Vagina (tissue), 2 donors: Measurements from ENCODE around the gene GYS1. TPM values are rescaled to one million over a fixed set of nuclear protein-coding genes. Genes with fewer than 3 reads are reported as not detected.
A peak's percentile ranks its signal among the peaks of the same experiment; 100 is the strongest.

Experiments used
- DNase-seq, 2 donors: peaks; one replicate each; pipeline ENCODE4 v3.0.0-alpha.2; 2017; ENCODE audit errors: extremely low spot score in 2 of 2
- H3K27ac ChIP-seq: fragments of 200-600 bp; sonication (generic); one replicate; pipeline ENCODE4 v1.5.1; 2019
- H3K27me3 ChIP-seq: fragments of 200-600 bp; sonication (generic); one replicate; pipeline ENCODE4 v1.5.1; 2019
- H3K36me3 ChIP-seq, 2 donors: fragments of 200-600 bp; sonication (generic); one replicate each; pipeline ENCODE4 v1.5.1; 2017 to 2019
- H3K4me1 ChIP-seq: fragments of 200-600 bp; sonication (generic); one replicate; pipeline ENCODE4 v1.5.1; 2019
- H3K4me3 ChIP-seq, 2 donors: fragments of 200-600 bp; sonication (generic); 1 replicate in 1 of 2; 2 replicates in 1 of 2; pipeline ENCODE4 v1.5.1; 2016 to 2019
- H3K9me3 ChIP-seq: fragments of 200-600 bp; sonication (generic); one replicate; pipeline ENCODE4 v1.5.1; 2019
- POLR2A ChIP-seq, 2 donors: fragments of 450-650 bp; IDR thresholded peaks; one replicate each; pipeline ENCODE4 v1.6.1; 2017; ENCODE audit warnings: antibody characterized with exemption in 2 of 2, mild to moderate bottlenecking in 2 of 2, moderate library complexity in 2 of 2
- POLR2AphosphoS5 ChIP-seq, 2 donors: sonication (generic); formaldehyde crosslinking; IDR thresholded peaks; one replicate each; pipeline ENCODE4 v1.9.0; 2017; ENCODE audit warnings: antibody characterized with exemption in 2 of 2, mild to moderate bottlenecking in 2 of 2, low read depth in 1 of 2; ENCODE audit not compliant: insufficient read depth in 1 of 2
- intact Hi-C: fragments of 100-400 bp; cut with DNase I; formaldehyde crosslinking; loops from one replicate; pipeline ENCODE4 v1.15.1; 2023
- total RNA-seq: library from RNA; depleted of rRNA; stranded (reverse); fragments of >200 nt; gene quantifications from one replicate; pipeline ENCODE4 v1.2.3, GENCODE V29; 2016
- TF ChIP-seq, protein P1 (sequence below), 3 experiments: fragments of 450-650 bp in 2 of 3; fragments of 200-600 bp in 1 of 3; sonication (generic) in 1 of 3; IDR thresholded peaks; one replicate each; pipeline ENCODE4 v1.5.1; 2017 to 2019; ENCODE audit warnings: antibody characterized with exemption in 3 of 3, mild to moderate bottlenecking in 2 of 3, moderate library complexity in 2 of 3

GYS1 gene
- total RNA-seq, 1 donor from 2014 or later = 32.2 TPM

DNA sequence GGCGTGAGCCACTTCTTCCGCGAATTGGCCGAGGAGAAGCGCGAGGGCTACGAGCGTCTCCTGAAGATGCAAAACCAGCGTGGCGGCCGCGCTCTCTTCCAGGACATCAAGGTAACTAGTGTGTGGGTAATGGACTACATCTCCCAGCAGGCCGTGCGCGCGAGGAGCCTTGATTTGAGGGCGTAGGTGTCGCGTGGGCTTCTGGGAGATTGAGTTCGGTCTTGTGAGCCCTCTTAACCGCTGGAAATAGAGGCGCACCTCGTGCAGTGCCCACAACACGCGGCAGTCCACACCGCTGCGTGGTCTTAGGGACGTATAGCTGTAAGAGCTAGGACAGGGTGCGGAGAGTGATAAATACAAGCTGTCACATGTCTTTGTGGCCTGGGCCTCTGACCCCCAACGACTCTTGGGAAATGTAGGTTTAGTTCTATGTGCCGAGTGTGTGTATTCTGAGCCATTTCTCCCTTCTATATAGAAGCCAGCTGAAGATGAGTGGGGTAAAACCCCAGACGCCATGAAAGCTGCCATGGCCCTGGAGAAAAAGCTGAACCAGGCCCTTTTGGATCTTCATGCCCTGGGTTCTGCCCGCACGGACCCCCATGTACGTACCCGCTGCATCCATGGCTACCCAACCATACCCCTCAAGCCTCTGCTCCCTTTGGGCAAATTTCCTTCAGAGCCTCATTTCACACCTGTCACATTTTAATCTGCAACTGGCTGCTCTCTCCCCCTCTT is 27.1 kb downstream of the GYS1 start:
- H3K27ac ChIP-seq = peak overlapping the region; percentile 96
- H3K4me3 ChIP-seq = peak overlapping the region; percentile 72 to 87
- TF ChIP-seq POLR2AphosphoS5 (IDR thresholded peaks at IDR 0.05; ENCODE audit: insufficient read depth in 1 of 2, low read depth in 1 of 2) (peak in 1 of 2 donors; percentile 86), POLR2A (IDR thresholded peaks at IDR 0.05) (no peak)
- peaks cover 49% of the 10 kb centered on the region for H3K4me1 ChIP-seq
- H3K27me3 ChIP-seq = no peaks in the 10 kb centered on the region
- no peaks in the 10 kb centered on the region for H3K9me3 ChIP-seq
- H3K36me3 ChIP-seq = peaks cover 0 to 30% of the 10 kb centered on the region in 2 donors
- intact Hi-C loops = loop anchor here (10.0 kb wide), 2 partner anchors 91 to 331 kb away; partner anchors contain the start of genes DBP and PPP1R15A
- no peak for DNase-seq

DNA sequence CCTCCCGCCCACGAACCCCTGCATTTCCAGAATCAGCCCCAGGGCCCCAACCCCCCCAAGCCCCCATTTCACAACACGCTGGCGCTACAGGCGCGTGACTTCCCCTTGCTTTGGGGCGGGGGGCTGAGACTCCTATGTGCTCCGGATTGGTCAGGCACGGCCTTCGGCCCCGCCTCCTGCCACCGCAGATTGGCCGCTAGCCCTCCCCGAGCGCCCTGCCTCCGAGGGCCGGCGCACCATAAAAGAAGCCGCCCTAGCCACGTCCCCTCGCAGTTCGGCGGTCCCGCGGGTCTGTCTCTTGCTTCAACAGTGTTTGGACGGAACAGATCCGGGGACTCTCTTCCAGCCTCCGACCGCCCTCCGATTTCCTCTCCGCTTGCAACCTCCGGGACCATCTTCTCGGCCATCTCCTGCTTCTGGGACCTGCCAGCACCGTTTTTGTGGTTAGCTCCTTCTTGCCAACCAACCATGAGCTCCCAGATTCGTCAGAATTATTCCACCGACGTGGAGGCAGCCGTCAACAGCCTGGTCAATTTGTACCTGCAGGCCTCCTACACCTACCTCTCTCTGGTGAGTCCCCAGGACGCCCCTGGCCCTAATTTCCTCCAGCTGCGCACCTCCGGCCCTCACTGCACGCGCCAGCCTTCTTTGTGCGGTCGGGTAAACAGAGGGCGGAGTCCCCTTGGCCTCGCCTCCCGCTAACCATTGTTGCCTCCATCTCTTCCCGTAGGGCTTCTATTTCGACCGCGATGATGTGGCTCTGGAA is 27.9 kb downstream of the GYS1 start, which contains the start of gene FTL:
Gene FTL (plus strand): TSS at position 270 of the 766 bp plus-strand sequence. CDS start 199 bp downstream, at position 469.
- H3K36me3 ChIP-seq = peaks cover 0 to 24% of the 10 kb centered on the region in 2 donors
- H3K27ac ChIP-seq = peak within 1 kb of the TSS; percentile 96
- H3K9me3 ChIP-seq = no peaks in the 10 kb centered on the region
- peak within 1 kb of the TSS; percentile 72 to 87 for H3K4me3 ChIP-seq
- TF ChIP-seq, protein P1, sequence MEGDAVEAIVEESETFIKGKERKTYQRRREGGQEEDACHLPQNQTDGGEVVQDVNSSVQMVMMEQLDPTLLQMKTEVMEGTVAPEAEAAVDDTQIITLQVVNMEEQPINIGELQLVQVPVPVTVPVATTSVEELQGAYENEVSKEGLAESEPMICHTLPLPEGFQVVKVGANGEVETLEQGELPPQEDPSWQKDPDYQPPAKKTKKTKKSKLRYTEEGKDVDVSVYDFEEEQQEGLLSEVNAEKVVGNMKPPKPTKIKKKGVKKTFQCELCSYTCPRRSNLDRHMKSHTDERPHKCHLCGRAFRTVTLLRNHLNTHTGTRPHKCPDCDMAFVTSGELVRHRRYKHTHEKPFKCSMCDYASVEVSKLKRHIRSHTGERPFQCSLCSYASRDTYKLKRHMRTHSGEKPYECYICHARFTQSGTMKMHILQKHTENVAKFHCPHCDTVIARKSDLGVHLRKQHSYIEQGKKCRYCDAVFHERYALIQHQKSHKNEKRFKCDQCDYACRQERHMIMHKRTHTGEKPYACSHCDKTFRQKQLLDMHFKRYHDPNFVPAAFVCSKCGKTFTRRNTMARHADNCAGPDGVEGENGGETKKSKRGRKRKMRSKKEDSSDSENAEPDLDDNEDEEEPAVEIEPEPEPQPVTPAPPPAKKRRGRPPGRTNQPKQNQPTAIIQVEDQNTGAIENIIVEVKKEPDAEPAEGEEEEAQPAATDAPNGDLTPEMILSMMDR (IDR thresholded peaks at IDR 0.05) = no peak
- TF ChIP-seq POLR2AphosphoS5 (IDR thresholded peaks at IDR 0.05; ENCODE audit: insufficient read depth in 1 of 2, low read depth in 1 of 2) (peak; percentile 78 to 100), POLR2A (IDR thresholded peaks at IDR 0.05) (peak; percentile 43 to 100)
- no peaks in the 10 kb centered on the region for H3K27me3 ChIP-seq
- H3K4me1 ChIP-seq = peaks cover 49% of the 10 kb centered on the region
- intact Hi-C loops = loop anchor here (10.0 kb wide), 2 partner anchors 90 to 330 kb away; partner anchors contain the start of genes DBP and PPP1R15A
- DNase-seq = peak in 1 of 2 donors; percentile 99

DNA sequence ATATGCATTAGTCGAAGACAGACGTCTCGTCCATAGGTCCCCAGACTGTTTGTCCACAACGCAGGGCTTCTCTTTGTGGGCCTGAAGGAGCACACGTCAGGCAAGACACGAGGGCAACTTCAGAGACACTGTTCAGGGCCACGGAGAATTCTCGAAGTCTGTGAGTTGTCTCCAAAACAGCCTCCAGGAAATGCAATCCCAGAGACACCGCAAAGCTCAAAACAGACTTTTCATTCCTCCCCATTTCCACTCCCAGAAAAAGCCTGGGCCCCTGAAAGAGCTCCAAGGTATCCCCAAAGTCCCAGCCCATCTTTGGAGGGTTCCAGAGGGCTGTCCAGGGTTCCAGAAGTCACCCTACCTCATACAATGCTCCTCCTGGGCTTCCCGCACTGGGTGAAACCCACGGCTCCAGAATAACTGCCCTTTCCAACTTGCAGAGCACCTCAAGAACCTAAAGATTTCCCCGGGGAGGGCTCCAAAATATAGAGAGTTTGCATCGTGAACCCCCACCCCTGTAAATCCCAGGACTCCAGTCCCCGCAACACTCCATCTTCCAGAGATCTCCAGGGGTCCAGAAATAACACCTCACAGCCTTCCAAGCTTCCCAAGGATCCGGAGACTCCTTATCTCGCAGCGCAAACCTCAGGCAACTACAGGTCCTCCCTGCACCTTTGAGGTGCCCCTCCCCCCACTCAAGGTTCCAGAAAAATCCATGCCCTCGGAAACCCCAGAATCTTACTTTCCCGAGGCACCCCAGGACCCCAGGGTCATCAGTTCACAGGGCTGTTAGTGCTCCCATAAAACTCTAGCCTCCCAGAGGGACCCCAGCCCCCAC is 28.7 kb downstream of the GYS1 start:
- TF ChIP-seq POLR2A (IDR thresholded peaks at IDR 0.05) = no peak
- TF ChIP-seq, protein P1 (IDR thresholded peaks at IDR 0.05) = no peak
- peak overlapping the region; percentile 96 for H3K27ac ChIP-seq
- H3K4me1 ChIP-seq = peaks cover 49% of the 10 kb centered on the region
- no peaks in the 10 kb centered on the region for H3K9me3 ChIP-seq
- peaks cover 0 to 16% of the 10 kb centered on the region in 2 donors for H3K36me3 ChIP-seq
- peak in 1 of 2 donors; percentile 89 for DNase-seq
- H3K27me3 ChIP-seq = no peaks in the 10 kb centered on the region
- peak overlapping the region; percentile 72 to 87 for H3K4me3 ChIP-seq
- intact Hi-C loops = loop anchor here (10.0 kb wide), 2 partner anchors 90 to 330 kb away; partner anchors contain the start of genes DBP and PPP1R15A

DNA sequence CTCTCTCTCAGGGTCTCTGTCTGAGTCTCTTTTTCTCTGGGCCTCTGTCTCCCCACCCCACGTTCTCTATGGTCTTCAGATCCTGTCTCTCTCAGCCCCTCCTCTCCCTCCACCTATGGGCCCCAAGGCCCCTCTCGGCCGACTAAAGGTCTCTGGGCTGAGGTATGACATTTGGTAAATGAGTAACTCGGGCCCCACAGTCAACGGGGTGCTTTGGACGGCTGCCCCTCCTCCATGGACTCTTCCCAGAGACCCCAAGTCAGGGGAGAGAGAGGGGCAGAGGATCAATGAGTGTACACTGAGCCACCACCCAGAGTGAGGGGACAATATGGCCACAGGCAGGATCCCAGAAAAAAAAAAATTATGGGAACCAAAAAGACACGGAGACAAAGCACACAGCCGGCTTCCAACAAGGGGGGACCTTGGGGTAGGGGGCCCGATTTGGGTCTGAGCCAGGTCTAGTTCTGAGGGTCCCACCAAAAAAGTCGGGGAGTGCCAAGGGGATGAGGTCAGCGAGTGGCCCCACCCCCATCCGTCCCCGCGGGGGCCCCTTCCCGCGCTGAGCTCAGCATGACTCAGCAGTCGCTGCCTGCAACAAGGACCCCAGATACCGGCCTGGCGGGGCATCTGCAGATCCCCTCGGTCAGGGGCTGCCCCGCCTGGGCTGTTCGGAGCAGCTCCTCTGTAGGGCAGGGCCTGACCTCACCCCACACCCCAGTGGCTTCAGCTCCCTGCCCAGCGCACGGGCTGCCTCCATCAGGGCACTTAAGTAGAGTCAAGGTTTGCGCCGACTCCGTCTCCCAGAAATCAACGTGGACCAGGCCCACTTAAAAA is 29.5 kb downstream of the GYS1 start:
- Histone ChIP-seq H3K36me3 (peaks cover 0 to 8% of the 10 kb centered on the region in 2 donors), H3K27ac (peak overlapping the region; percentile 96), H3K4me3 (peak overlapping the region; percentile 72 to 87), H3K27me3 (no peaks in the 10 kb centered on the region), H3K4me1 (peaks cover 49% of the 10 kb centered on the region), H3K9me3 (no peaks in the 10 kb centered on the region)
- TF ChIP-seq POLR2A (IDR thresholded peaks at IDR 0.05) = peak in 1 of 2 donors; percentile 51
- peak; percentile 81 to 94 for TF ChIP-seq POLR2AphosphoS5 (IDR thresholded peaks at IDR 0.05; ENCODE audit: insufficient read depth in 1 of 2, low read depth in 1 of 2)
- TF ChIP-seq, protein P1 (IDR thresholded peaks at IDR 0.05) = no peak
- peak in 1 of 2 donors; percentile 93 for DNase-seq
- intact Hi-C loops = loop anchor here (10.0 kb wide), 2 partner anchors 89 to 329 kb away; partner anchors contain the start of genes DBP and PPP1R15A
